Esophagus muscularis mucosa (tissue), 4 donors: ENCODE measurements around the gene ULK2. TPM values are rescaled to one million over a fixed set of nuclear protein-coding genes. Genes with fewer than 3 reads are reported as not detected.
"Not testable (repeated sequence)": the region's sequence is repeated elsewhere in the genome, so short reads cannot be mapped to it uniquely, and the experiment has no call there.

Source experiments
- DNase-seq: peaks from one replicate; pipeline ENCODE4 v3.0.0-alpha.2; 2017; ENCODE audit errors: extremely low spot score
- H3K27ac ChIP-seq, 4 donors: fragments of 200-600 bp; sonication (generic); replicated peaks in 1 of 4; 1 replicate in 3 of 4; 2 replicates in 1 of 4; pipeline ENCODE4 v1.5.1; 2016 to 2019; ENCODE audit warnings: mild to moderate bottlenecking in 1 of 4
- H3K27me3 ChIP-seq, 4 donors: fragments of 200-600 bp; sonication (generic); one replicate each; pipeline versions ENCODE4 v1.5.1 to v1.6.0; 2016 to 2019
- H3K36me3 ChIP-seq, 4 donors: fragments of 200-600 bp; sonication (generic); one replicate each; pipeline ENCODE4 v1.5.1; 2016 to 2019
- H3K4me1 ChIP-seq, 4 donors: fragments of 200-600 bp; sonication (generic); one replicate each; pipeline ENCODE4 v1.5.1; 2016 to 2019
- H3K4me3 ChIP-seq, 4 donors: fragments of 200-600 bp; sonication (generic); 1 replicate in 2 of 4; 2 replicates in 2 of 4; pipeline ENCODE4 v1.5.1; 2016 to 2019; ENCODE audit warnings: mild to moderate bottlenecking in 4 of 4, moderate library complexity in 1 of 4
- H3K9me3 ChIP-seq, 4 donors: fragments of 200-600 bp; sonication (generic); 1 replicate in 3 of 4; 2 replicates in 1 of 4; pipeline ENCODE4 v1.5.1; 2016 to 2019
- CTCF ChIP-seq, 3 experiments: fragments of 200-600 bp in 2 of 3; fragments of 450-650 bp in 1 of 3; sonication (generic) in 2 of 3; IDR thresholded peaks; one replicate each; pipeline ENCODE4 v1.5.1; 2017 to 2019; ENCODE audit warnings: antibody characterized with exemption in 3 of 3, mild to moderate bottlenecking in 2 of 3, moderate library complexity in 1 of 3
- EP300 ChIP-seq: sonication (generic); formaldehyde crosslinking; IDR thresholded peaks from one replicate; pipeline ENCODE4 v1.6.1; 2017; ENCODE audit warnings: antibody characterized with exemption
- POLR2A ChIP-seq: fragments of 450-650 bp; IDR thresholded peaks from one replicate; pipeline ENCODE4 v1.6.1; 2017; ENCODE audit warnings: antibody characterized with exemption, moderate library complexity, mild to moderate bottlenecking, low read depth
- POLR2AphosphoS5 ChIP-seq, 2 donors: sonication (generic); formaldehyde crosslinking; IDR thresholded peaks; one replicate each; pipeline ENCODE4 v1.6.1; 2017; ENCODE audit warnings: antibody characterized with exemption in 2 of 2
- WGBS: methylation state at CpG from one replicate; pipeline ENCODE4 v1.1.5; 2018; 5-methylcytosine and 5-hydroxymethylcytosine counted together
- intact Hi-C: fragments of 100-400 bp; cut with DNase I; formaldehyde crosslinking; loops from one replicate; pipeline ENCODE4 v1.15.1; 2023
- total RNA-seq, 4 donors: library from RNA; depleted of rRNA; stranded (reverse); fragments of >200 nt; gene quantifications; one replicate each; pipeline versions ENCODE4 v1.1.0 to v1.2.1, GENCODE V29; 2016

ULK2 gene
- total RNA-seq, 4 donors from 2014 or later, result 27.8 to 59.0 (median 43.1) TPM

GRCh38 chr17:19873346-19873745, 5.6 kb upstream of the ULK2 start:
- TF ChIP-seq CTCF (IDR thresholded peaks at IDR 0.05) (no peak), POLR2AphosphoS5 (IDR thresholded peaks at IDR 0.05) (no peak), POLR2A (no peak), EP300 (no peak)
- peaks cover 0 to 5% (median 1%) of the 10 kb centered on the region in 4 donors for H3K4me1 ChIP-seq
- H3K4me3 ChIP-seq, result no peak overlapping the region
- DNase-seq, result no peak
- 74% methylated on average over 3 of the region's 3 CpGs for WGBS
- H3K27ac ChIP-seq, result no peak overlapping the region
- peaks cover 0 to 6% (median 0%) of the 10 kb centered on the region in 4 donors for H3K27me3 ChIP-seq
- intact Hi-C loops, result no loop called here
- H3K36me3 ChIP-seq, result no peaks in the 10 kb centered on the region
- no peaks in the 10 kb centered on the region for H3K9me3 ChIP-seq

- Histone ChIP-seq H3K4me1 (peaks cover 17 to 27% (median 23%) of the 10 kb centered on the region in 4 donors), H3K9me3 (no peaks in the 10 kb centered on the region), H3K27ac (peak overlapping the region; percentile 86 to 92 (median 90)), H3K4me3 (peak overlapping the region; percentile 83 to 98 (median 94)), H3K36me3 (peaks cover 0 to 1% (median under 1%) of the 10 kb centered on the region in 4 donors), H3K27me3 (no peaks in the 10 kb centered on the region)
- DNase-seq, result no peak
- TF ChIP-seq EP300 (no peak), POLR2A (no peak), CTCF (IDR thresholded peaks at IDR 0.05) (no peak), POLR2AphosphoS5 (IDR thresholded peaks at IDR 0.05) (no peak)
- intact Hi-C loops, result loop anchor here (5.0 kb wide), 1 partner anchor 34 kb away; no protein-coding TSS in a partner anchor
- WGBS, result 36% methylated on average over 20 of the region's 23 CpGs
These were observed 301 bp upstream of the ULK2 start for GRCh38 chr17:19868079-19868395.

GRCh38 chr17:19867079-19867328, 732 bp downstream of the ULK2 start:
- intact Hi-C loops, result loop anchor here (5.0 kb wide), 1 partner anchor 35 kb away; no protein-coding TSS in a partner anchor
- Histone ChIP-seq H3K4me1 (peaks cover 17 to 27% (median 23%) of the 10 kb centered on the region in 4 donors), H3K36me3 (peaks cover 0 to 12% (median 5%) of the 10 kb centered on the region in 4 donors), H3K27ac (peak overlapping the region; percentile 86 to 92 (median 90)), H3K9me3 (no peaks in the 10 kb centered on the region), H3K27me3 (no peaks in the 10 kb centered on the region), H3K4me3 (peak overlapping the region; percentile 83 to 98 (median 94))
- TF ChIP-seq POLR2AphosphoS5 (IDR thresholded peaks at IDR 0.05), result peak; percentile 33 to 56
- no peak for TF ChIP-seq POLR2A
- peak; percentile 15 to 37 (median 18) for TF ChIP-seq CTCF (IDR thresholded peaks at IDR 0.05)
- WGBS, result no CpG with 5 or more reads among the region's 27 CpGs
- DNase-seq, result no peak

DNA sequence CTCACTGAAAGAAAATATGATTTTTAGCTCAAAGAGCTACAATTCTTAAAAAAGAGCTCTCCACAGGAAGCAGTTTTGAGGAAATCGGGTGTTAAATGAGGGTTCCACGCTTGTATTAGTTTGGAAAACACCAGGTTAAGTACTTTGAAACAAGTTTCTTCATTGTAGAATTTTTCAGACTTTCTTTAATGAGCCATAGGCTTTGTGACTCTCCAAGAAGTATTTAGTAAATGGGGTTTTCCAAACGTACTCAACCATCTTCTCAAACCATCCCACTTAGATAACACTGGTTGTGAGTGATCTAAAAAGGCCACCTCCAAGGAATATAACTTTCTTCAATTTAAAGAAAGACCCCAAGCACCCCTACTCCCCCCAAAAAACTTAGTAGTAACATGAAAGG, 2.7 kb downstream of the ULK2 start:
- Histone ChIP-seq H3K27me3 (no peaks in the 10 kb centered on the region), H3K27ac (no peak overlapping the region), H3K9me3 (no peaks in the 10 kb centered on the region), H3K36me3 (peaks cover 0 to 28% (median 11%) of the 10 kb centered on the region in 4 donors), H3K4me3 (no peak overlapping the region), H3K4me1 (peaks cover 17 to 27% (median 23%) of the 10 kb centered on the region in 4 donors)
- WGBS, result 92% methylated on average over 3 of the region's 3 CpGs
- DNase-seq, result no peak
- TF ChIP-seq EP300, result no peak
- no peak for TF ChIP-seq POLR2AphosphoS5 (IDR thresholded peaks at IDR 0.05)
- TF ChIP-seq CTCF (IDR thresholded peaks at IDR 0.05), result no peak
- TF ChIP-seq POLR2A, result no peak
- intact Hi-C loops, result loop anchor here (5.0 kb wide), 1 partner anchor 37 kb away; no protein-coding TSS in a partner anchor

GRCh38 chr17:19860647-19861177, 7.0 kb downstream of the ULK2 start:
- H3K27me3 ChIP-seq, H3K9me3 ChIP-seq, H3K4me1 ChIP-seq, H3K4me3 ChIP-seq, H3K27ac ChIP-seq, intact Hi-C loops, DNase-seq: not testable (repeated sequence)
- peaks cover 0 to 51% (median 16%) of the 10 kb centered on the region in 4 donors for H3K36me3 ChIP-seq
- WGBS, result 89% methylated on average over 9 of the region's 9 CpGs
